ENCODE measurements around the gene SARS1.
A peak's percentile ranks its signal among the peaks of the same experiment; 100 is the strongest.

SARS1 gene

DNA sequence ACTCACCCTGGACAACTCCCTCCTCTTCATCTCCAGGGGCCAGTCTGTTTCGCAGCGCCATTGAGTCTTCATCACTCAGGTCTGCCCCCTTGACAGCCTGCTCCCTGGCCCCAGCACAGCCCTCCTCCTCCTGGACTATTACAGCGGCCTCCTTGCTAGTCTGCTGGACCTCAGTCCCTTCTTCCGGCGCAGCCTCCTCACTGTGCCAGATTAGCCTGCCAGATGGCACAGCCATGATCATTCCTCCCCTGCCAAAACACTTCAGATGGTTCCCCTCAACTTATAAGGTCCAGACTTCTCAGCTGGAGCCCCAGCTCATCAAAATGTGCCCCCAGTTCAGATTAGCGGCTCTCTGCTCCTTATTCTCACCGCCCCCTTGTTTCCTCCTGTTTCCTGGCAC lies 28.7 kb downstream of the SARS1 start:
- peaks cover 5% of the 10 kb centered on the region for H3K36me3 Mint-ChIP-seq (ENCODE audit: low read depth)
- no peak overlapping the region for H3K27ac Mint-ChIP-seq
- TF ChIP-seq, protein P1, sequence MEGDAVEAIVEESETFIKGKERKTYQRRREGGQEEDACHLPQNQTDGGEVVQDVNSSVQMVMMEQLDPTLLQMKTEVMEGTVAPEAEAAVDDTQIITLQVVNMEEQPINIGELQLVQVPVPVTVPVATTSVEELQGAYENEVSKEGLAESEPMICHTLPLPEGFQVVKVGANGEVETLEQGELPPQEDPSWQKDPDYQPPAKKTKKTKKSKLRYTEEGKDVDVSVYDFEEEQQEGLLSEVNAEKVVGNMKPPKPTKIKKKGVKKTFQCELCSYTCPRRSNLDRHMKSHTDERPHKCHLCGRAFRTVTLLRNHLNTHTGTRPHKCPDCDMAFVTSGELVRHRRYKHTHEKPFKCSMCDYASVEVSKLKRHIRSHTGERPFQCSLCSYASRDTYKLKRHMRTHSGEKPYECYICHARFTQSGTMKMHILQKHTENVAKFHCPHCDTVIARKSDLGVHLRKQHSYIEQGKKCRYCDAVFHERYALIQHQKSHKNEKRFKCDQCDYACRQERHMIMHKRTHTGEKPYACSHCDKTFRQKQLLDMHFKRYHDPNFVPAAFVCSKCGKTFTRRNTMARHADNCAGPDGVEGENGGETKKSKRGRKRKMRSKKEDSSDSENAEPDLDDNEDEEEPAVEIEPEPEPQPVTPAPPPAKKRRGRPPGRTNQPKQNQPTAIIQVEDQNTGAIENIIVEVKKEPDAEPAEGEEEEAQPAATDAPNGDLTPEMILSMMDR (IDR thresholded peaks at IDR 0.05), result no peak
- H3K4me3 Mint-ChIP-seq, result no peak overlapping the region
- peaks cover 39% of the 10 kb centered on the region for H3K4me1 Mint-ChIP-seq
- DNase-seq, result no peak
- H3K9me3 Mint-ChIP-seq, result no peaks in the 10 kb centered on the region
- H3K27me3 Mint-ChIP-seq (ENCODE audit: low read depth, poor library complexity), result peaks cover 14% of the 10 kb centered on the region

DNA sequence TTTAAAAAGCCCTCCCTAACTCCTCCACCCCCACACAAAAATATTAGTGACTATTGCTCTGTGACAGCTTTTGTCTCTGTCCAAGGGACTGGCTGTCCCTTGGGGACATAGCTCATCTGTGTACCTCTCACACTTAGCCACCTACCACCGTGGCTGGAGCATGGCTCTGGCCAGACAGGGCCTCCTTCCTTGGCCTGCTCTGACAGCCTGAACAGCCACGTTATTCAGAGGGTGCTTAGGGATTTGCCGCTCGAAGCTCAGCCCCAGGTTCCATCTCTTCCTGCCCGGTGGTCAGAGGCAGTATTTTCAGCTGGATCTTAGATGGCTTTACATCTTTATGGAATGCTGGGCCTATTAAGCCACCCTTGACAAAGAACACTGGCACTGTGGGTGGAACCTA lies 29.5 kb downstream of the SARS1 start:
- Mint-ChIP-seq H3K9me3 (no peaks in the 10 kb centered on the region), H3K4me3 (no peak overlapping the region), H3K4me1 (peaks cover 39% of the 10 kb centered on the region), H3K36me3 (ENCODE audit: low read depth) (no peaks in the 10 kb centered on the region), H3K27ac (no peak overlapping the region), H3K27me3 (ENCODE audit: low read depth, poor library complexity) (peaks cover 14% of the 10 kb centered on the region)
- no peak for DNase-seq
- TF ChIP-seq, protein P1 (IDR thresholded peaks at IDR 0.05), result no peak

DNA sequence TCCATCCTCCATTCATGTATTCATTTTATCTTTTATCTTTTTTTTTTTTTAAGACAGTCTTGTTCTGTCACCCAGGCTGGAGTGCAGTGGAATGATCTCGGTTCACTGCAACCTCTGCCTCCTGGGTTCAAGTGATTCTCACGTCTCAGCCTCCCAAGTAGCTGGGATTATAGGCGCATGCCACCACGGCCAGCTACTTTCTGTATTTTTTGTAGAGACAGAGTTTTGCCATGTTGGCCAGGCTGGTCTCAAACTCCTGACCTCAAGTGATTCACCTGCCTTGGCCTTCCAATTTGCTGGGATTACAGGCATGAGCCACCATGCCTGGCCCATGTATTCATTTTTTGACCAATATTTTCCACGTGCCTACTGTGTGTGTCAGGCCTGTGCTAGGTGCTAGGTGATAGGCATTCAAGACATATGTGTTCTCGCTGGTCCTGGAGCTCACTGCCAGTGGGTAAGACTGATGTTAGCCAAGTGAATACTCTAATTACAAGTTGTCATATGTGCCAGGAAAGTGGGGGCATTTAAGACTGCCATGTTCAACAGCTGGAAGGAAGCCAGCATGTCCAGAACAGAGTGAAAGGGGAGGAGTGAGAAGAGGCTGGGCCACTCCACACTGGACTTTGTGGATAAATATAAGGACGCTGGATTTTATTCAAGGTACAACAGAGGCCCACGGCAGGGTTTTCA lies 30.3 kb downstream of the SARS1 start:
- TF ChIP-seq, protein P1 (IDR thresholded peaks at IDR 0.05), result no peak
- peaks cover 42% of the 10 kb centered on the region for H3K4me1 Mint-ChIP-seq
- peaks cover 14% of the 10 kb centered on the region for H3K27me3 Mint-ChIP-seq (ENCODE audit: low read depth, poor library complexity)
- no peak for DNase-seq
- peak overlapping the region; percentile 34 for H3K27ac Mint-ChIP-seq
- H3K4me3 Mint-ChIP-seq, result no peak overlapping the region
- H3K36me3 Mint-ChIP-seq (ENCODE audit: low read depth), result no peaks in the 10 kb centered on the region
- no peaks in the 10 kb centered on the region for H3K9me3 Mint-ChIP-seq

DNA sequence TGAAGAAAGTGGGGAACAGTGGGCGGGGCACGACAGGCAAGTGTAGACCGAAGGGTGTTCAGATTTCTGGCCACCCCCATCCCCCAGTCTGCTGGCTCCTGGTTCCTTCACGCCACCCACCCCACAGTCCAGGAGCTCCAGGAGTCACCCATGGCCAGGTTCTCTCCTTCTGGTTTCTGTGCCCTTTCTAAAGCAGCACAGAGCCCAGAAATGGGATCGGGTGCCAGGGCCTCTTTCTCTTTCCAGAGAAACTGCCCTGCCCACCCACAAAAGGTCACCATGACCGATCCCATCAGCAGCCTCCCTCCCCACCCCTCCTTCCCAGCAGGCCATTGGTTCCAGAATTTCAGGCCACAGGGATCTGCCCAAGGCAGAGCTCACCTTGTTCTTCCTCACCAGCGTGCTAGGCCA lies 32.4 kb downstream of the SARS1 start:
- H3K4me3 Mint-ChIP-seq, result no peak overlapping the region
- TF ChIP-seq, protein P1 (IDR thresholded peaks at IDR 0.05), result no peak
- peaks cover 6% of the 10 kb centered on the region for H3K9me3 Mint-ChIP-seq
- DNase-seq, result no peak
- H3K27ac Mint-ChIP-seq, result no peak overlapping the region
- peaks cover 26% of the 10 kb centered on the region for H3K27me3 Mint-ChIP-seq (ENCODE audit: low read depth, poor library complexity)
- H3K4me1 Mint-ChIP-seq, result peaks cover 40% of the 10 kb centered on the region
- peaks cover 7% of the 10 kb centered on the region for H3K36me3 Mint-ChIP-seq (ENCODE audit: low read depth)

DNA sequence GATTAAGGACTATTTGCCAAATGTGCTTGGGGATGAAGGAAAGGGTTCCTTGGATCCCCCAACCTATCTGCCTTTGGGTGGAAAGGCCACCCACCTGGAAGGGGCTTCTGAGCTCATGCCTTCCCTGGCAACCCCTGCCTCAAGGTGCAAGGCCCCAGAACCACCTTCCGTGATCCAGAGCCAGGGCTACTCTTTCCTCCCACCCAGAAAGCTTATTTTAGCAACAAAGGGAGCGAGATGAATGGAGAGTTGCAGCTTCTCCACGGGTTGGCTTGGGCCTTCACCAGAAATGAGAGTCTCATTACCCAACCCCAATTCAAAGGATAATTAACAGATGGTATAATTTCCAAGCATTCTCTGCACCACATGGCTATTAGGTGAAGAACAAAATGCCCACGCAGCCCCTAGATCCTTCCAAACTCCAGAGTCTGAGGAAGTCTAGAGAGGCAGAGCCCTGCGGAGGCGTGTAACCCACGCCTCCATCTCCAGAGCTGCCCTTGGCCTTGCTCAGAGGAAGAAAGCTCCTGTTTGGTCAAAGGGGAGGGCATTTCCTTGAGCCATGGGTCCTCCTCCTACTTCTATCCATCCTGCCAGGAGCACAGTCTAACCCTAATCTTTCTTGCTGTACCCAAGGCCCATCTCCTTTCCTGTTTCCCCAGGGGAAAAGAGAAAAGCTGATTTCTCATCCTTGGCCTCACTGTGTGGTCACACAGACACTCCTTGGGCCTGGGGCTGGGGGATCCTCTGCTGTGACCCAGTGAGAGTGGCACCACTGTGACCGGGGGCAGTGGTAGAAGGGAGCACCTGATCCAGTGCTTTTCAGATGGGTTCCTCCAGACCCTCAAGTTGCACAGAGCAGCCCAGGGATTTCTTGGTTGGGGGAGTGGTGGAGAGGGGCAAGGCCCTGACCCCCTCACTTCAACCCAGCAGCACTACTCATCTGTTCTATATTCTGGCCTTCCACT lies 34.0 kb downstream of the SARS1 start:
- Mint-ChIP-seq H3K4me1 (peaks cover 33% of the 10 kb centered on the region), H3K27me3 (ENCODE audit: low read depth, poor library complexity) (peaks cover 31% of the 10 kb centered on the region), H3K9me3 (peaks cover 20% of the 10 kb centered on the region), H3K4me3 (no peak overlapping the region), H3K27ac (no peak overlapping the region), H3K36me3 (ENCODE audit: low read depth) (peaks cover 22% of the 10 kb centered on the region)
- TF ChIP-seq, protein P1 (IDR thresholded peaks at IDR 0.05), result no peak
- DNase-seq, result no peak
